H1 (cell line): Measurements from ENCODE around the gene PRRX2. TPM values are rescaled to one million over a fixed set of nuclear protein-coding genes. Genes with fewer than 3 reads are reported as not detected.

Experiments used
- CHD1 ChIP-seq: IDR thresholded peaks from 2 replicates; pipeline ENCODE4 v1.6.1; 2012; ENCODE audit warnings: low read depth, low read length, improper control_type of control experiment
- CREB1 ChIP-seq: IDR thresholded peaks from 2 replicates; pipeline ENCODE4 v1.6.1; 2012; ENCODE audit warnings: inconsistent platforms
- CTCF ChIP-seq, 3 experiments: IDR thresholded peaks; 1 replicate in 2 of 3; 2 replicates in 1 of 3; pipeline versions ENCODE4 v1.5.1 to v1.6.1; 2011; ENCODE audit warnings: low read length in 3 of 3, mild to moderate bottlenecking in 3 of 3, inconsistent platforms in 2 of 3, low read depth in 1 of 3, moderate library complexity in 1 of 3; ENCODE audit not compliant: insufficient read depth in 1 of 3; ENCODE audit errors: control extremely low read depth in 1 of 3
- SRF ChIP-seq: IDR thresholded peaks from 2 replicates; pipeline ENCODE4 v1.6.1; 2011; ENCODE audit warnings: mild to moderate bottlenecking, low read depth, low read length, moderate library complexity
- SUZ12 ChIP-seq: fragments of 200-600 bp; sonication (generic); IDR thresholded peaks from 2 replicates; pipeline ENCODE4 v1.6.1; 2012; ENCODE audit warnings: mild to moderate bottlenecking, inconsistent platforms, low read length, moderate library complexity, mixed read lengths
- polyA plus RNA-seq, 7 experiments: library from polyadenylated mRNA; depleted of rRNA in 3 of 7; stranded (reverse) in 5 of 7; unstranded in 2 of 7; fragments of >200 nt in 5 of 7; fragments of 200-250 nt in 2 of 7; gene quantifications; 1 replicate in 5 of 7; 2 replicates in 1 of 7; 4 replicates in 1 of 7; pipeline versions ENCODE4 v1.2.1 to v1.2.3, GENCODE V29; 2011 to 2013; ENCODE audit warnings: missing spikeins in 2 of 7, mixed read lengths in 2 of 7
- total RNA-seq: library from RNA; stranded (reverse); fragmentation: NEBNext Ultra II Directional; extraction: Animal tissue kit (Norgen Biotek cat#: 25700); gene quantifications from 2 replicates; pipeline ENCODE4 v1.2.1, GENCODE V29; 2021

The PRRX2 gene
- total and polyA plus RNA-seq, 2 of the 8 experiments (the other 6 are each of a cell fraction or from before 2014, with no cell fraction given) = 5.8 to 9.2 TPM

GRCh38 chr9:129685933-129686259 is 20.4 kb downstream of the PRRX2 start (continued):
- no peak for TF ChIP-seq CTCF (IDR thresholded peaks at IDR 0.05; ENCODE audit: control extremely low read depth in 1 of 3, insufficient read depth in 1 of 3, low read depth in 1 of 3, low read length in 3 of 3)
- no peak for TF ChIP-seq SRF
- no peak for TF ChIP-seq CREB1
- no peak for TF ChIP-seq CHD1
- TF ChIP-seq SUZ12 = no peak
